HepG2 (cell line): ENCODE measurements around the gene TSTD1.

ENCODE experiments used
- CEBPZ ChIP-seq: IDR thresholded peaks from 2 replicates; pipeline ENCODE4 v1.6.1; 2012; ENCODE audit warnings: low read length, improper control_type of control experiment
- ELF1 ChIP-seq: sonication (generic); formaldehyde crosslinking; IDR thresholded peaks from 2 replicates; pipeline ENCODE4 v1.4.0; 2020; ENCODE audit warnings: missing genetic modification reagents
- FOXA1 ChIP-seq, 2 experiments: fragments of 450-650 bp in 1 of 2; sonication (generic) in 1 of 2; formaldehyde crosslinking in 1 of 2; IDR thresholded peaks; 2 replicates each; pipeline versions ENCODE4 v1.4.0 to v1.6.1; 2016 to 2020; ENCODE audit warnings: missing genetic modification reagents in 1 of 2
- GTF2F1 ChIP-seq: fragments of 150-350 bp; IDR thresholded peaks from 2 replicates; pipeline ENCODE4 v1.6.1; 2014; ENCODE audit warnings: low read length
- KLF11 ChIP-seq: IDR thresholded peaks from 2 replicates; pipeline ENCODE4 v1.6.1; 2016; ENCODE audit warnings: missing compliant biosample characterization
- NCOA1 ChIP-seq: sonication (generic); formaldehyde crosslinking; IDR thresholded peaks from 2 replicates; pipeline ENCODE4 v1.9.0; 2021; ENCODE audit warnings: missing genetic modification reagents
- POLR2AphosphoS5 ChIP-seq: IDR thresholded peaks from 2 replicates; pipeline ENCODE4 v1.6.1; 2012; ENCODE audit warnings: low read depth, low read length
- SMAD3 ChIP-seq: sonication (generic); formaldehyde crosslinking; IDR thresholded peaks from 2 replicates; pipeline ENCODE4 v1.4.0; 2020; ENCODE audit warnings: missing genetic modification reagents
- SNAPC5 ChIP-seq: sonication (generic); formaldehyde crosslinking; IDR thresholded peaks from 2 replicates; pipeline ENCODE4 v1.8.1; 2023; ENCODE audit warnings: mild to moderate bottlenecking, missing genetic modification reagents, borderline replicate concordance
- TRIM24 ChIP-seq: sonication (generic); formaldehyde crosslinking; IDR thresholded peaks from 2 replicates; pipeline ENCODE4 v1.8.0; 2022; ENCODE audit warnings: mild to moderate bottlenecking, missing genetic modification reagents
- ZFP41 ChIP-seq: sonication (generic); formaldehyde crosslinking; IDR thresholded peaks from 2 replicates; pipeline ENCODE4 v1.4.0; 2020; ENCODE audit warnings: mild to moderate bottlenecking, missing genetic modification reagents, borderline replicate concordance
- ZNF746 ChIP-seq: sonication (generic); formaldehyde crosslinking; IDR thresholded peaks from 2 replicates; pipeline ENCODE4 v1.8.0; 2022; ENCODE audit warnings: mild to moderate bottlenecking, missing genetic modification reagents
- TF ChIP-seq, protein P1 (sequence below): sonication (generic); formaldehyde crosslinking; IDR thresholded peaks from 2 replicates; pipeline ENCODE4 v1.5.0; 2020; ENCODE audit warnings: mild to moderate bottlenecking, missing genetic modification reagents, moderate library complexity

DNA sequence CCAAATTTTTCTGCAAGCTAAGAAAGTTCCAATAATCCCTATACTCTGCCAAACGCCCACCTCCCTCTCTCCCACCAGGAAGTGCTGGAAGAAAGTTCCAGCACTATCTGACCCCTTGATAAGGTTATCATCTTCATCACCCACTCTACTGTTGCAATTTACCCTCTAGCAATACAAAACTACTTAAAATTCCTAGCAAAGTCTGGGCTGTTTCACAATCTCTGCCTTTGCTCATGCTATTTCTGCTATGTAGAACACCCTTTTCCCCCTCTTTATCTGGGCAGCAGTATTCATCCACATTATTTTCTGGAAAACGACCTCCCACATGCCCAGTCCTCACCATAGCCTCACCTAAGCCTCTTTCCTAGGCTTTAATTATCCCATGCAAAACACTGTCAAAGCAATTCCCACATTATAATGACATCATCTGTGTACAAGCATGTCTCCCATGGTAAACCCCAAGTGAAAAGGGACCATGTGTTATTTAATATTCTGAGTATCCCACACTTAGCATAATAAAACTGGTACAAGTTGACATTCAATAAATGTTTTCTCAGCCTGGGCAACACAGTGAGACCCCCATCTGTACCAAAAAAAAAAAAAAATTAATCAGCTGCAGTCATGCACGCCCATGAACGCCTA lies 29.8 kb downstream of the TSTD1 start:
- TF ChIP-seq, protein P1, sequence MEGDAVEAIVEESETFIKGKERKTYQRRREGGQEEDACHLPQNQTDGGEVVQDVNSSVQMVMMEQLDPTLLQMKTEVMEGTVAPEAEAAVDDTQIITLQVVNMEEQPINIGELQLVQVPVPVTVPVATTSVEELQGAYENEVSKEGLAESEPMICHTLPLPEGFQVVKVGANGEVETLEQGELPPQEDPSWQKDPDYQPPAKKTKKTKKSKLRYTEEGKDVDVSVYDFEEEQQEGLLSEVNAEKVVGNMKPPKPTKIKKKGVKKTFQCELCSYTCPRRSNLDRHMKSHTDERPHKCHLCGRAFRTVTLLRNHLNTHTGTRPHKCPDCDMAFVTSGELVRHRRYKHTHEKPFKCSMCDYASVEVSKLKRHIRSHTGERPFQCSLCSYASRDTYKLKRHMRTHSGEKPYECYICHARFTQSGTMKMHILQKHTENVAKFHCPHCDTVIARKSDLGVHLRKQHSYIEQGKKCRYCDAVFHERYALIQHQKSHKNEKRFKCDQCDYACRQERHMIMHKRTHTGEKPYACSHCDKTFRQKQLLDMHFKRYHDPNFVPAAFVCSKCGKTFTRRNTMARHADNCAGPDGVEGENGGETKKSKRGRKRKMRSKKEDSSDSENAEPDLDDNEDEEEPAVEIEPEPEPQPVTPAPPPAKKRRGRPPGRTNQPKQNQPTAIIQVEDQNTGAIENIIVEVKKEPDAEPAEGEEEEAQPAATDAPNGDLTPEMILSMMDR (CRISPR knock-in tag) = no peak
- TF ChIP-seq GTF2F1 = no peak
- TF ChIP-seq CEBPZ = no peak
- TF ChIP-seq ZFP41 (CRISPR knock-in tag) = no peak
- no peak for TF ChIP-seq ELF1
- TF ChIP-seq NCOA1 = no peak
- no peak for TF ChIP-seq FOXA1 (IDR thresholded peaks at IDR 0.05)
- TF ChIP-seq FOXA1 (CRISPR knock-in tag; IDR thresholded peaks at IDR 0.05) = no peak
- no peak for TF ChIP-seq KLF11 (CRISPR knock-in tag)
- TF ChIP-seq ZNF746 (CRISPR knock-in tag) = no peak
- no peak for TF ChIP-seq SMAD3 (CRISPR knock-in tag)
- no peak for TF ChIP-seq SNAPC5 (CRISPR knock-in tag)
- no peak for TF ChIP-seq POLR2AphosphoS5
- no peak for TF ChIP-seq TRIM24 (CRISPR knock-in tag)
